SK-N-SH (cell line): Measurements from ENCODE around the gene PROC. TPM values are rescaled to one million over a fixed set of nuclear protein-coding genes. Genes with fewer than 3 reads are reported as not detected.

Source experiments
- CTCF ChIA-PET: fragments of 300-600, 350-600 bp; formaldehyde crosslinking; extraction: SDS; loops from one replicate; lab custom pipeline; 2021; lab: Yijun Ruan, JAX
- POLR2A ChIA-PET: fragments of 350-600 bp; sonication (Branson Sonifier 250); formaldehyde crosslinking; extraction: SDS; loops from one replicate; lab custom pipeline; 2020; ENCODE audit warnings: antibody characterized with exemption, inconsistent platforms; lab: Yijun Ruan, JAX
- DNase-seq: peaks from one replicate; pipeline ENCODE4 v3.0.0; 2012
- H2AFZ ChIP-seq: fragments of 200-600 bp; sonication (generic); 2 replicates; pipeline ENCODE4 v1.8.1; 2016; ENCODE audit warnings: antibody characterized with exemption, mild to moderate bottlenecking, low read depth
- H3F3A ChIP-seq: fragments of 200-600 bp; sonication (generic); replicated peaks from 2 replicates; pipeline ENCODE3; 2016; ENCODE audit warnings: antibody characterized with exemption, mild to moderate bottlenecking; ENCODE audit not compliant: insufficient read depth
- H3K27ac ChIP-seq, 2 experiments: fragments of 200-500 bp in 1 of 2; fragments of 200-600 bp in 1 of 2; sonication (Bioruptor generic) in 1 of 2; sonication (generic), shearing (Covaris generic) in 1 of 2; 2 replicates each; pipeline versions ENCODE4 v1.5.1 to v1.6.1; 2014 to 2016; ENCODE audit warnings: low read depth in 2 of 2, inconsistent platforms in 1 of 2, low read length in 1 of 2, mild to moderate bottlenecking in 1 of 2, mixed read lengths in 1 of 2
- H3K27me3 ChIP-seq: fragments of 200-600 bp; sonication (generic), shearing (Covaris generic); 2 replicates; pipeline ENCODE4 v1.6.1; 2016; ENCODE audit warnings: mixed run types; ENCODE audit not compliant: insufficient read depth
- H3K36me3 ChIP-seq, 2 experiments: fragments of 200-500 bp in 1 of 2; fragments of 200-600 bp in 1 of 2; sonication (Bioruptor generic) in 1 of 2; sonication (generic) in 1 of 2; replicated peaks in 1 of 2; 2 replicates each; pipeline versions ENCODE3 to v1.5.1; 2014 to 2016; ENCODE audit warnings: low read length in 1 of 2, mild to moderate bottlenecking in 1 of 2; ENCODE audit not compliant: insufficient read depth in 2 of 2, control insufficient read depth in 1 of 2
- H3K4me1 ChIP-seq, 2 experiments: fragments of 200-500 bp in 1 of 2; fragments of 200-600 bp in 1 of 2; sonication (Bioruptor generic) in 1 of 2; sonication (generic), shearing (Covaris generic) in 1 of 2; 2 replicates each; pipeline versions ENCODE4 v1.5.1 to v1.6.1; 2014 to 2016; ENCODE audit warnings: low read depth in 1 of 2, low read length in 1 of 2, mixed run types in 1 of 2; ENCODE audit not compliant: insufficient read depth in 2 of 2, control insufficient read depth in 1 of 2
- H3K4me2 ChIP-seq: fragments of 200-600 bp; sonication (generic), shearing (Covaris generic); 2 replicates; pipeline ENCODE4 v1.6.1; 2017; ENCODE audit warnings: mixed run types
- H3K4me3 ChIP-seq, 2 experiments: fragments of 200-500 bp in 1 of 2; fragments of 200-600 bp in 1 of 2; sonication (Bioruptor generic) in 1 of 2; sonication (generic), shearing (Covaris generic) in 1 of 2; 2 replicates each; pipeline versions ENCODE4 v1.5.1 to v1.8.1; 2014 to 2016; ENCODE audit warnings: low read depth in 2 of 2, inconsistent platforms in 1 of 2, low read length in 1 of 2, mild to moderate bottlenecking in 1 of 2, mixed read lengths in 1 of 2, moderate library complexity in 1 of 2
- H3K79me2 ChIP-seq: fragments of 200-600 bp; sonication (generic); 2 replicates; pipeline ENCODE4 v1.8.1; 2017; ENCODE audit warnings: mild to moderate bottlenecking; ENCODE audit not compliant: insufficient read depth
- H3K9ac ChIP-seq: fragments of 200-600 bp; sonication (generic); 2 replicates; pipeline ENCODE4 v1.6.1; 2017; ENCODE audit warnings: mixed run types
- H3K9me2 ChIP-seq: fragments of 200-600 bp; sonication (generic); 2 replicates; pipeline ENCODE4 v1.6.1; 2017; ENCODE audit warnings: mixed run types
- H3K9me3 ChIP-seq: fragments of 200-600 bp; sonication (generic); 2 replicates; pipeline ENCODE4 v1.6.1; 2017; ENCODE audit warnings: mixed run types, mild to moderate bottlenecking, moderate library complexity
- H4K20me1 ChIP-seq: fragments of 200-600 bp; sonication (generic); 2 replicates; pipeline ENCODE4 v1.6.1; 2017; ENCODE audit warnings: mild to moderate bottlenecking, mixed run types; ENCODE audit not compliant: insufficient read depth
- CHD2 ChIP-seq: fragments of 150-350 bp; IDR thresholded peaks from 2 replicates; pipeline ENCODE4 v1.6.1; 2018; ENCODE audit warnings: low read length; ENCODE audit not compliant: partially characterized antibody
- ELF1 ChIP-seq: IDR thresholded peaks from 2 replicates; pipeline ENCODE4 v1.4.0; 2012
- EP300 ChIP-seq, 2 experiments: IDR thresholded peaks; 2 replicates each; pipeline versions ENCODE4 v1.4.0 to v1.6.1; 2012; ENCODE audit warnings: borderline replicate concordance in 1 of 2, low read depth in 1 of 2, low read length in 1 of 2
- FOXM1 ChIP-seq: IDR thresholded peaks from 2 replicates; pipeline ENCODE4 v1.4.0; 2012; ENCODE audit warnings: low read depth, mild to moderate bottlenecking
- GABPA ChIP-seq: IDR thresholded peaks from 2 replicates; pipeline ENCODE4 v1.4.0; 2012; ENCODE audit warnings: low read depth, mild to moderate bottlenecking
- IRF3 ChIP-seq: fragments of 150-350 bp; IDR thresholded peaks from 2 replicates; pipeline ENCODE4 v1.6.1; 2016; ENCODE audit warnings: mild to moderate bottlenecking, low read depth, low read length
- MEF2A ChIP-seq: IDR thresholded peaks from 2 replicates; pipeline ENCODE4 v1.4.0; 2012; ENCODE audit warnings: low read depth, borderline replicate concordance
- MXI1 ChIP-seq: IDR thresholded peaks from 2 replicates; pipeline ENCODE4 v1.6.1; 2012; ENCODE audit warnings: mild to moderate bottlenecking, low read depth, low read length, improper control_type of control experiment
- NFIC ChIP-seq: IDR thresholded peaks from 2 replicates; pipeline ENCODE4 v1.4.0; 2012; ENCODE audit warnings: borderline replicate concordance
- NRF1 ChIP-seq: IDR thresholded peaks from 2 replicates; pipeline ENCODE4 v1.6.1; 2012; ENCODE audit warnings: low read depth, mild to moderate bottlenecking, low read length
- RAD21 ChIP-seq: IDR thresholded peaks from 2 replicates; pipeline ENCODE4 v1.6.1; 2012; ENCODE audit warnings: mild to moderate bottlenecking, low read length
- RFX5 ChIP-seq: IDR thresholded peaks from 2 replicates; pipeline ENCODE4 v1.6.1; 2012; ENCODE audit warnings: mild to moderate bottlenecking, improper control_type of control experiment, low read length
- SMC3 ChIP-seq: IDR thresholded peaks from 2 replicates; pipeline ENCODE4 v1.6.1; 2012; ENCODE audit warnings: low read depth, low read length, improper control_type of control experiment
- TCF12 ChIP-seq: IDR thresholded peaks from 2 replicates; pipeline ENCODE4 v1.4.0; 2012
- TEAD4 ChIP-seq: IDR thresholded peaks from 2 replicates; pipeline ENCODE4 v1.4.0; 2012; ENCODE audit warnings: mild to moderate bottlenecking, borderline replicate concordance; ENCODE audit not compliant: insufficient read depth
- USF1 ChIP-seq: IDR thresholded peaks from 2 replicates; pipeline ENCODE4 v1.4.0; 2012; ENCODE audit warnings: low read depth, borderline replicate concordance
- USF2 ChIP-seq: fragments of 150-350 bp; IDR thresholded peaks from 2 replicates; pipeline ENCODE4 v1.6.1; 2017; ENCODE audit warnings: antibody characterized with exemption, low read length, low read depth, borderline replicate concordance
- YY1 ChIP-seq: IDR thresholded peaks from 2 replicates; pipeline ENCODE4 v1.4.0; 2012; ENCODE audit warnings: low read depth, mild to moderate bottlenecking
- WGBS: methylation state at CpG from one replicate; pipeline ENCODE4 v1.1.6; 2017; ENCODE audit warnings: low lambda C conversion rate; 5-methylcytosine and 5-hydroxymethylcytosine counted together
- polyA plus RNA-seq, 3 experiments: library from polyadenylated mRNA; depleted of rRNA; stranded (reverse); fragments of >200 nt; gene quantifications; 2 replicates each; pipeline ENCODE4 v1.2.3, GENCODE V29; 2012

PROC gene
- polyA plus RNA-seq, 1 of the 3 experiments (the other 2 are of a cell fraction): 0.10 TPM

- H3K36me3 ChIP-seq: no peaks in the 10 kb centered on the region
- H2AFZ ChIP-seq: no peak overlapping the region
- POLR2A ChIA-PET: no interaction called here
- no peaks in the 10 kb centered on the region for H3K27me3 ChIP-seq
- DNase-seq: no peak
- 0 out of 2 replicates have a peak, but pooled peaks cover under 1% of the 10 kb centered on the region for H3K9me3 ChIP-seq
- no peak overlapping the region for H3K27ac ChIP-seq
- H3F3A ChIP-seq: no peaks in the 10 kb centered on the region
- no peaks in the 10 kb centered on the region for H3K79me2 ChIP-seq
- no peak for TF ChIP-seq NRF1
- no peak for TF ChIP-seq NFIC
- no peak for TF ChIP-seq YY1
- no peak for TF ChIP-seq RAD21
- TF ChIP-seq RFX5: no peak
- TF ChIP-seq ELF1: no peak
- no peak for TF ChIP-seq EP300 (IDR thresholded peaks at IDR 0.05; ENCODE audit: borderline replicate concordance in 1 of 2, low read depth in 1 of 2, low read length in 1 of 2)
- TF ChIP-seq FOXM1: no peak
- no peak for TF ChIP-seq USF1
- no peak for TF ChIP-seq CHD2
- TF ChIP-seq MEF2A: no peak
- TF ChIP-seq TCF12: no peak
- TF ChIP-seq IRF3: no peak
- no peak for TF ChIP-seq SMC3
- TF ChIP-seq TEAD4: no peak
- TF ChIP-seq USF2: no peak
- TF ChIP-seq MXI1: no peak
- no peak for TF ChIP-seq GABPA
- TF ChIP-seq, all 33 proteins: peak for 0
- H4K20me1 ChIP-seq: no peaks in the 10 kb centered on the region
- CTCF ChIA-PET: interaction anchor here (1.7 to 4.9 kb wide), 3 partner anchors 9 to 272 kb away, joined by 3 to 30 read pairs (median 12); no protein-coding TSS in a partner anchor
- no peak overlapping the region for H3K4me2 ChIP-seq
- no peaks in the 10 kb centered on the region for H3K9me2 ChIP-seq
- H3K9ac ChIP-seq: no peak overlapping the region
- no peak overlapping the region for H3K4me3 ChIP-seq
- 86% methylated on average over 2 of the region's 2 CpGs for WGBS
- H3K4me1 ChIP-seq: no peaks in the 10 kb centered on the region
These were observed 51.7 kb downstream of the PROC start for GRCh38 chr2:127469974-127470373.
